T-helper 1 cell treated with Interleukin-12 subunit alpha and Interleukin-12 subunit beta and Interleukin-4 antibody, amounts not matched to agents 30 ng/mL and 1 ng/mL, for 36 hours (primary cell): Measurements from ENCODE around the gene RSU1. TPM values are rescaled to one million over a fixed set of nuclear protein-coding genes. Genes with fewer than 3 reads are reported as not detected.
"Not testable (repeated sequence)": the region's sequence is repeated elsewhere in the genome, so short reads cannot be mapped to it uniquely, and the experiment has no call there.

ENCODE experiments used
- intact Hi-C: fragments of 100-400 bp; cut with micrococcal nuclease; formaldehyde crosslinking; loops from one replicate; pipeline ENCODE4 v1.15.1; 2024
- total RNA-seq: library from RNA; stranded (reverse); gene quantifications from 2 replicates; pipeline ENCODE4 v1.2.3, GENCODE V29; 2022

RSU1 gene
- total RNA-seq, 1 donor from 2014 or later: 89.8 TPM

GRCh38 chr10:16788778-16789177 lies 28.4 kb downstream of the RSU1 start:
- intact Hi-C loops: loop anchor here (5.0 kb wide), 1 partner anchor 926 kb away; the partner anchor contains the start of gene MINDY3

DNA sequence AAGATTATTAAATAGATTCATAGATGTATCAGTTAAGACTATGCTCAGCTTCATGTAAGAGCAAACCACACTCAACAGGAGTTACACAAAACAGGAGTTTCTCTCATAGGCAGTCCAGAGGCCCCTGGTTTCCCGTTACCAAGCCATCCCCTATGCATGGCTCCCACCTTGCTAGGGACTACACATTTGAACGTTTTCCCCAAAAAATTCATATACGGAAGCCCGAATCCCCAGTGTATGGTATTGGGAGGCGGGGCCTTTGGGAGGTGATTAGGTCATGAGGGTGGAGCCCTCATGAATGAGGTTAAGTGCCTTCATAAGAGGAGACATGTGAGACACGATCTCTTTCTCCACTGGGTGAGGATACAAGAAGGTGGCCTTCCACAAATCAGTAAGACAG lies 29.1 kb downstream of the RSU1 start:
- intact Hi-C loops: loop anchor here (5.0 kb wide), 1 partner anchor 926 kb away; the partner anchor contains the start of gene MINDY3

DNA sequence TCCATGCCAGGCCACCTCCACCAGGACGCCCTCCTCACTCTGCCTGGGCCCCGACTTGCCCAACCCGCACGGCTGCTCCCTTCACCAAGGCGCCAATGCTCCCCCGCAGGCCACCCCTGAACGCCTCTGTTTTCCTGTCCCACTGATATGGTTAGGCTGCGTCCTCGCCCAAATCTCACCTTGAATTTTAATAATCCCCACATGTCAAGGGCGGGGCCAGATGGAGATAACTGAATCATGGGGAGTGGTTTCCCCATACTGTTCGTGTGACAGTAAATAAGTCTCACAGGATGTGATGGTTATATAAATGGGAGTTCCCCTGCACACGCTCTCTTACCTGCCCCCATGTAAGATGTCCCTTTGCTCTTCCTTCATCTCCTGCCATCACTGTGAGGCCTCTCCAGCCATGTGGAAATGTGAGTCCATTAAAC lies 29.8 kb downstream of the RSU1 start:
- intact Hi-C loops: loop anchor here (1.0 to 5.0 kb wide), 5 partner anchors 8 to 925 kb away; partner anchors contain the start of genes MINDY3 and RSU1

- intact Hi-C loops: no loop called here
These were observed 36.8 kb downstream of the RSU1 start for GRCh38 chr10:16780338-16780880.

GRCh38 chr10:16779384-16779915 lies 37.8 kb downstream of the RSU1 start:
- intact Hi-C loops: loop anchor here (1.0 to 10.0 kb wide), 6 partner anchors 8 to 1345 kb away; partner anchors contain the start of genes PTER, RSU1 and VIM

DNA sequence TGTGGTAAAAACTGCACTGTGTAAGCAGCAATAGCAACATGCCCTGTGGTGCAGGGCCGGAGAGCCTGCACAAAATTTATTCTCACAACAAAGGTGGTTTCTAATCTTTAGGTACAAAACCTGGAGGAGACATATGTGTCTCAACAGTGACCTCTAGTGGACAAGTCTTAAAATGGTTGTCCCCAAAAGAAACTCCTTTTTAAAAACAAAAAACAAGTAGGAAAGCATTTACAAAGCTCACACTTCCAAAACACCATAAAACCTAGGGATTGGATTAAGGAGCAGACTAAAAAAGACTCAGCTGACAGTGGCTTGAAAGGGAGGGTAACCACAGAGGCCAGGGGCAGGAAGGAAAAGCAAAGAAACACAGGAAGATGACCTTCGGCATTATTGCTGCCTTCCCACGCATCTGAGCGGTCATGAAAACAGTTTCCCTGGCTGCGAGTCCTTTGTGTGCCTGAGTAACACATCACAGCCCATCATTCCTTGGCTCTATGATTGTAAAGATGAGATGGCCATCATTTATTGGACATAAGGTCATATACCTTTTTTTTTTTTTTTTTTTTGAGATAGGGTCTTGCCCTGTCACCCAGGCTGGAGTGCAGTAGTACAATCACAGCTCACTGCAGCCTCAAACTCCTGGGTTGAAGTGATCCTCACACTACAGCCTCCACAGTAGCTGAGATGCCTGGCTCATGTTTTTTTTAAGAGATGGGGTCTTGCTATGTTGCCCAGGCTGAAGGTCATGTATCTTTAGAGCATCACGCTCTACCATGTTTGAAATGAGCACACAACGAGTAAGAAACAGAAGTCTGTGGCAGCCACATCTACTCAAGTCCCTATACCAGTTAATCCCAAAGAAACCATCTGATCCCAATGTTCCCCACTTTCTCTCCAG lies 39.5 kb downstream of the RSU1 start:
- intact Hi-C loops: loop anchor here (1.0 to 10.0 kb wide), 8 partner anchors 232 to 1343 kb away; partner anchors contain the start of genes C1QL3, PTER and VIM

DNA sequence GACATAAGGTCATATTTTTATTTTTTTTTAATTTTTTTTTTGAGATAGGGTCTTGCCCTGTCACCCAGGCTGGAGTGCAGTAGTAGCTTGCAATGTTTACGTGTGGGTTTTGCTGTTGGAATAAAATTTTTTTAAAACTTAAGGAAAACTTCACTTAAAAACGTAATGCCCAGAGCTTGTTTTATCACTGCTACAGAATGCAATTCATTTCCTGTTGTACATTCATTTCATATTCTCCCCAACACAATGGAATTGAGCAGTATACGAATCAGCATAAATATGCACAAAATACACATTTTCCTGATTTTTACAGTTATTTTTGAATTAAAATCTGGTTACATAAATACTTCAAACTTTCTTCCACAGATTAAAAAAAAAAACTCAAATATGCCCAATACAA lies 40.3 kb downstream of the RSU1 start:
- intact Hi-C loops: loop anchor here (1.0 to 10.0 kb wide), 7 partner anchors 232 to 1342 kb away; partner anchors contain the start of genes C1QL3 and VIM

GRCh38 chr10:16773334-16773733 lies 43.9 kb downstream of the RSU1 start:
- intact Hi-C loops: loop anchor here (10.0 kb wide), 1 partner anchor 1339 kb away; no protein-coding TSS in a partner anchor

DNA sequence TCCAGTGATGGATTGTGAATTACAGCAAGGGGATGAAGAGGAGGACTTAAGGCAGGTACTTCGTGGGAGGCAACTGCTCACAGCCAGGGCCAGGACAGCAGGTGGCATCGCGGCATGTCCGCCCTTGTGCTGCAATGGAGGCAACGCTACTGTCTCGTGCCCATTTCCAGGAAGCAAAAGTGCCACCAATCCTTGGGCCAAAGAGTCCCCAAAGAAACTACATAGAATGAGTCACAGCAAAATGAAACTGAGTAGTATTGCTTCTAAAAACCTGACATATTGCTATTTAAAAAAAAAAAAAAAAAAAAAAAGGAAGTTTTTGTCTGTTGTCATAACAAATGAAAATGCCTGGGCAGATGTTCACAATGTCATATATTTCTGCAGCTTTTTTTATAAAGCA lies 46.6 kb downstream of the RSU1 start:
- intact Hi-C loops: loop anchor here (10.0 kb wide), 1 partner anchor 1336 kb away; no protein-coding TSS in a partner anchor

DNA sequence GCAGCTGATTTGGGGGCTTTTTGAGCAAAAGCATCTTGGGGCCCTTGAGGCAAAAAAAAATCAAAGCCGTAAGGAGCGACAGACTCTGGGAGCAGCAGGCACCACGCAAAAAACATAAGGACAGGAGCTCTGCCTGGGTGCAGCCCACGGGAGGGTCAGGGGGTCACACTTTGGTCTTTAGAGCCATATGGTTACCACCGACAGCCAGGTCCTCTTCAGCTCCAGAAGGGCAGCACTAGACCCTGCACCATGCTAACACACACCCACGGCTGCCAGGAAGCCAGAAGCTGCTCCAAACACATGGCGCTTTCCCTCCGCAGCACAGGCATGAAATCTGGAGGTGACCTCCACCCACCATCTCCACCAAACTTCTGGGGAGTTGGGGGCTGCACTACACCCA lies 47.1 kb downstream of the RSU1 start:
- intact Hi-C loops: loop anchor here (10.0 kb wide), 1 partner anchor 1335 kb away; no protein-coding TSS in a partner anchor

- intact Hi-C loops: no loop called here
These were observed 47.9 kb downstream of the RSU1 start for GRCh38 chr10:16769331-16769730.

DNA sequence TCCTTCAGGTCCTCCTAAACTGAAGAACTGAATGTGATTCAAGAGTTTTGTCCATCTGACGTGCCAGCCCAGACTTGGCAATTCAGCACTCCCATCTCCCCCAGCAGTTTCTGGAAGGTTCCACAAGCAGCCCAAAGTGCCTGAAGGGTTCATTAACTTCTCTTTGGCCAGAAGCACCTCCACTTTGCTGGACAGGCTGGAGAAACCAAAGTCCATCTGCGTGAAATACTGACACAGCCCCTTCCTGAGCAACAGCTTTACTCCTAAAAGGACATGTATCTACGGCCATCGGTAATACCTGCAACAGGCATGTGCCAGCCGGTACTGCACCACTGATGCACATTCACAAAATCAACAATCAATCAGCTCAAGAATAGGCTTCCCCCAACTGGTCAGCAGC lies 48.5 kb downstream of the RSU1 start:
- intact Hi-C loops: no loop called here

GRCh38 chr10:16765509-16766375 lies 51.5 kb downstream of the RSU1 start:
- intact Hi-C loops: no loop called here

DNA sequence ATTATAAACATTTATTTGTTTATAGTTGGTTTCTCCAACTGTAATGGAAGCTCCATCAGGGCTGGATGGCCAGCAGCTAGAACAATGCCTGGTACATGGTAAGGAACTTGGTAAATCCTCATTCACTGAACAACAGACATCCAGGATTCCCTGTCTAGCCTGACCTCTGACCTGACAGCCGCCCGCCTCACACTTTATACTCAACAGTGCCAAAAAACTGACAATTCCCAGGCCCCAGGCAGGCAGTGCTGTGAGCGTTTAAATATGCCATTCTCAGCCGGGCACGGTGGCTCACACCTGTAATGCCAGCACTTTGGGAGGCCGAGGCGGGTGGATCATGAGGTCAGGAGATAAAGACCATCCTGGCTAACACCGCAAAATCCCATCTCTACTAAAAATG lies 55.9 kb downstream of the RSU1 start:
- intact Hi-C loops: no loop called here

DNA sequence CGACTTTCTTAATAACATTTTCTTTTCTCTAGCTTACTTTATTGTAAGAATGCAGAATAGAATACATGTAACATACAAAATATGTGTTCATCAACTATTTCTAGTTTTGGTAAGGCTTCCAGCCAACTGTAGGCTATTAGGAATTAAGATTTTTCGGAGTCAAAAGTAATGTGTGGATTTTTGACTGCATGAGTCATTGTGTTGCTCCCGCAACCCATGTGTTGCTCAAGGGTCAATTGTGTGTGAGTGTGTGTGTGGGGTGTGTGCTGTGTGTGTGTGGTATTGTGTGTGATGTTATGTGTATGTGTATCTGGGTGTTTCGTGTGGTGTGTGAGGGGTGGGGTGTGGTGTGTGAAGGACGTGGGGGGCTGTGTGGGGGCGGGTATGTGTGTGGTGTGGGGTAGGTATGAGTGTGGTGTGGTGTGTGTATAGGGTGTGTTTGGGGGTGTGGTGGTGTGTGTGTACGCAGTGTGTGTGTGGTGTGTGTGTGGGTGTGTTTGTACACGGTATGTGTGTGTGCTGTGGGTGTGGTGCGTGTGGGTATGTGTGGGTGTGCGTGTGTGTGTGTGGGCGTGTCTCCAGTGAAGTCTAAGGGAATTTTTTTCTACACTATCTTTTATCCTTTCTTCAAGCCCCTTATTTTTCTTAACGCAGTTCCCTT lies 60.5 kb downstream of the RSU1 start:
- intact Hi-C loops: no loop called here

GRCh38 chr10:16754765-16755164 lies 62.5 kb downstream of the RSU1 start:
- intact Hi-C loops: no loop called here

- intact Hi-C loops: not testable (repeated sequence)
These were observed 64.4 kb downstream of the RSU1 start for GRCh38 chr10:16752849-16753248.

DNA sequence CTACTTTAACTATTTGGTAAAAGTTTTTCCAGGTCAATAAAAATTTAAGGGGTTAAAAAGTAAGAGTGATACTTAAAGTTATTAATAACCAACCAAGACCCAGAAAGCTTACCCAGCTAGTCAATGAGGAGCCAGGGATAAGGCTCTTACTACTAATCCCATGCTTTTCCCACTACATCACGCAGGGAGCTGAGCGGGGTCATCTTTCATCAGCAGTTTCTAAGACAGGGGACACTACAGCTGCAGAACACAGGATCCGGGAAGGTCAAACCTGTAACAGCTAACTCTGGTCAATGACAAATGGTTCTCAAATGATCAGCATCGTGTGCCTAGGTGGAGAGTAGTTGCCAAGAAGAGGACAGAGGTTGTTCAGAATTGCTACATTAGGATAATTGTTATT lies 65.1 kb downstream of the RSU1 start:
- intact Hi-C loops: no loop called here

DNA sequence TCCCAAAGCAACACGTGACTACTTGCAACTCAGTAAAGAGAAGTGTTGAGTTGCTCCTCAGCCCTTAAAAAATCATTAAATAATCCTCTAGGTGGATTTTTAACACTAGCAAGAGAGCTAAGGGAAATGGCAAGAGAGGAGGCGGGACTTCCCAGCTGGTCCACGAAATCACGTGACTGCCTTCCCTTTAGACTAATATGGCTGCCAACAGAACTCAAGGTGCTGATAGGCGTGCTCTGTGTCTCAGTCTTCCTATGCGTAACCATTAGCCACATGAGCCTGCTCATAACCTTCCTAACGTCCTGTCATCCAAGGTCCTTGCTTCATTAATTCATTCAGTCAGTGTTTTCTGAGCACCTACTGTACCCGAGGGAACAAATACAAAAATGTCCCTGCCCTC lies 66.0 kb downstream of the RSU1 start:
- intact Hi-C loops: no loop called here

DNA sequence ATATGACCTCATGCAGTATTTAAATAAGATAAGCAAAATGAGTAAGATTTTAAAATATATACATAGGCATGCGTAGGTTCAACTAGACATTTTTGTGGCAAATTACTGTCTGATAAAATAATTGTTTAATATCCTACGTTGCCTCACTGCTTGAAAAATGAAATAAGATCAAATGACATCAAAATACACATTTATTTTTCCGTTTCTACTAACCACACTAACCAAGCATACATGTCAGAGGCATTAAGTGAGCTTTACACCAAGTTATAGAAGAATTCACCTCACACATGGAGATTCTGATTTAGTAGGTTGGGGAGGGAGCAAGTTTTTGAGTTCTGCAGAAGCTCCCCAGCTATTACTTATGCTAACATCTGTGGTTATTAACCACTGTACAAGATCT lies 66.8 kb downstream of the RSU1 start:
- intact Hi-C loops: no loop called here
